Right atrium auricular region (tissue), 2 donors: ENCODE data around the gene PALLD. TPM values are rescaled to one million over a fixed set of nuclear protein-coding genes. Genes with fewer than 3 reads are reported as not detected.

Experiments
- DNase-seq: peaks from one replicate; pipeline ENCODE4 v3.0.0-alpha.2; 2019; ENCODE audit warnings: low spot score
- H3K27ac ChIP-seq, 2 donors: fragments of 200-600 bp; sonication (generic); 1 replicate in 1 of 2; 2 replicates in 1 of 2; pipeline ENCODE4 v1.5.1; 2016 to 2019
- H3K27me3 ChIP-seq, 2 donors: fragments of 200-600 bp; sonication (generic); one replicate each; pipeline versions ENCODE4 v1.5.1 to v1.6.0; 2017 to 2019
- H3K36me3 ChIP-seq: fragments of 200-600 bp; sonication (generic); one replicate; pipeline ENCODE4 v1.5.1; 2016
- H3K4me1 ChIP-seq, 2 donors: fragments of 200-600 bp; sonication (generic); one replicate each; pipeline versions ENCODE4 v1.5.1 to v1.6.0; 2017 to 2019
- H3K4me3 ChIP-seq, 2 donors: fragments of 200-600 bp; sonication (generic); 1 replicate in 1 of 2; 2 replicates in 1 of 2; pipeline ENCODE4 v1.5.1; 2017 to 2019; ENCODE audit warnings: mild to moderate bottlenecking in 1 of 2, moderate library complexity in 1 of 2
- H3K9me3 ChIP-seq, 2 donors: fragments of 200-600 bp; sonication (generic); one replicate each; pipeline ENCODE4 v1.5.1; 2019
- CTCF ChIP-seq, 2 donors: fragments of 200-600 bp; sonication (generic); IDR thresholded peaks; one replicate each; pipeline ENCODE4 v1.5.1; 2019; ENCODE audit warnings: antibody characterized with exemption in 2 of 2
- total RNA-seq, 2 donors: library from RNA; depleted of rRNA; stranded (reverse); fragments of >200 nt; gene quantifications; one replicate each; pipeline ENCODE4 v1.1.0, GENCODE V29; 2016

The PALLD gene
- total RNA-seq, 2 donors from 2014 or later, result 764 to 782 TPM

DNA sequence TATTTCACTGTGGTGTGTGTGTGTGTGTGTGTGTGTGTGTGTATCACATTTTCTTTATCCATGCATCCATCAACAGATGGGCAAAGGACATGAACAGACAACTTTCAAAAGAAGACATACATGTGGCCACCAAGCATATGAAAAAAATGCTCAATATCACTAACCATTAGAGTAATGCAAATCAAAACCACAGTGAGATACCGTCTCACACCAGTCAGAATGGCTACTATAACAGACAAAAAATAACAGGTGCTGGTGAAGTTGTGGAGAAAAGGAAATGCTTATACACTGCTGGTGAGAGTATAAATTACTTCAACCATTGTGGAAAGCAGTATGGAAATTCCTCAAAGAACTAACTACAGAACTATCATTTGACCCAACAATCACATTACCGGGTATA is 83.4 kb downstream of the PALLD start:
- H3K4me1 ChIP-seq, result no peaks in the 10 kb centered on the region
- DNase-seq, result no peak
- no peak for TF ChIP-seq CTCF (IDR thresholded peaks at IDR 0.05)
- no peak overlapping the region for H3K4me3 ChIP-seq
- no peaks in the 10 kb centered on the region for H3K27me3 ChIP-seq
- no peaks in the 10 kb centered on the region for H3K36me3 ChIP-seq
- no peak overlapping the region for H3K27ac ChIP-seq
- no peaks in the 10 kb centered on the region for H3K9me3 ChIP-seq

DNA sequence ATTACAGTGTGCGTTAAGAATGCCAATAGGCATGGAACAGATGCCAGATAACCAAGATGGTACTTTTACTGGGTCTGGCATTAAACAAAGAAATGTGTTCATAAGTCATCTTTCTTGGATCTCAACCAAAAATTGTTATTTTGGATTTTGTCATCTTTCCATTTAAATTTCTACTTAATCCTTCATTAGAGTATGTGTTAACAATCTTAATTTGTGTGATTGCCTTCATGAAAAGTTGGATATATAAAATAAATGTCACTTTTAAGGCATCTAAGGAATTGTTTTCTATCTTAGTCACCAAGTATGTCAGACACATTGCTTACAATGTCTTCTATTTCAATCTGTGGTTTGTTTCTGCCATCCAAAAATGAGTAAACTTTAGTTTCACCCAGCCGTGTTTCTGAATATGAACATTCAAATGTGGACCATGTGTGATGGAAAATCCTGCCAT is 87.5 kb downstream of the PALLD start:
- TF ChIP-seq CTCF (IDR thresholded peaks at IDR 0.05), result no peak
- Histone ChIP-seq H3K27ac (no peak overlapping the region), H3K36me3 (no peaks in the 10 kb centered on the region), H3K4me3 (no peak overlapping the region), H3K9me3 (no peaks in the 10 kb centered on the region), H3K27me3 (no peaks in the 10 kb centered on the region), H3K4me1 (peaks cover 0 to 41% of the 10 kb centered on the region in 2 donors)
- no peak for DNase-seq

DNA sequence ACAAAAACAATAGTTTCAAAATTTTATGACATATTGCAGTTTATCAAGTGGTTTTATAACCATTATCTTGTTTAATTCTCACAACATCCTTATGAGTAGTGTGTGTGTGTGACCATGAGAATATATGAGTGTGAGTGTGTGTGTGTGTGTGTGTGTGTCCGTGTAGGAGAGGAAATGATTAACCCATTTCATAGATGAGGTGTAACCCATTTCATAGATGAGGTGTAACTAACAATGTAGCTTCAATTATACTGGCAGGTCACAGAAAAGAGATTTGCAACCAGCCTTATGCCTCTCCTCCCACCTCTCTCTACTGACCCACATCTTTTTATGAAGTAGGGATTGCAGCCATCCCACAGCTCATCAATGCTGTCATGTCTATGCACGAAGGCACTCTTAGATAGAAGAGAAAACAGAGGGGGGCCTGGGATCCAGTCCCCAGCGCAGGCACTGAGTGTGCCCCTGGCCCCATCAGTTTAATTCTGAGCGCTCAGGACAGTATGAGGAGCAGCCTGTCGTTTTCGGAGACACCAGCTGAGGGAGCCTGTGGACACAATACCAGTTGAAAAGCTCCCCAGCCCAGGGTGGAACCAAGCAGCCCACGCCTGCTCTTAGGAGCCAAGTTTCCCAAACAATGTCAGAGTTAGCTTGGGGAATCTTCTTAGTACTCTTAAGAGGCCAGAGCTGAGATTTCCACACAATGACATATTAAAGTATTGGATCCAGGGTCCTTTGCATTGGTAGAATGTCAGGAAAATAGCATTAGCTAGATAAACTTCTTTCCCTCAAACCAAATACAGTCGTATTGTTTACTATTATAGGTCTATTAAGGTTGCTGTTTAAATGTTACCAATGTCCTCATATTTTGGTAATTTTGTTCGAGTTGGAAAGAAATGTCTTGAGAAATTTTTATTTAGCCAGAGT is 88.6 kb downstream of the PALLD start:
- peak; percentile 90 for DNase-seq
- H3K27me3 ChIP-seq, result no peaks in the 10 kb centered on the region
- no peaks in the 10 kb centered on the region for H3K36me3 ChIP-seq
- TF ChIP-seq CTCF (IDR thresholded peaks at IDR 0.05), result peak in 1 of 2 donors; percentile 82
- no peaks in the 10 kb centered on the region for H3K9me3 ChIP-seq
- no peak overlapping the region for H3K4me3 ChIP-seq
- peaks cover 0 to 41% of the 10 kb centered on the region in 2 donors for H3K4me1 ChIP-seq
- peak overlapping the region in 1 of 2 donors; percentile 23 for H3K27ac ChIP-seq

DNA sequence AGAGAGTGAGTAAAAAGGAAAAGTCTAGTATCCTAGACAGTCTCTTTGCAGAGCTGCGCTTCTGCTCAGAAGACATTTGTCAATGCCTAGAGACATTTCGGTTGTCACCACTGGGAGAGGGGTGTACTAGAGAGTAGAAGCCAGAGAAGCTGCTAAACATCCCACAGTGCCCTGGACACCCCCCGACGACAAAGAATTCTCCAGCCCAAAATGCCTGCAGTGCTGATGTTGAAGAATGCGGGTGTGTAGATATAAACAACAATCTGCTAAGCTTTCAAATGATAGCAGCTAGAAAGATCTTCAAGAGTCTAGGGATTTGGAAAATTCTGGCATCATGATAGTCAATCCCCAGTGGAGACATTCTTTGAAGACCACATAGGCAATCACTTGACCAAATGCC is 90.1 kb downstream of the PALLD start:
- Histone ChIP-seq H3K27me3 (no peaks in the 10 kb centered on the region), H3K27ac (peak overlapping the region; percentile 66 to 75), H3K36me3 (no peaks in the 10 kb centered on the region), H3K4me1 (peaks cover 0 to 41% of the 10 kb centered on the region in 2 donors), H3K9me3 (no peaks in the 10 kb centered on the region), H3K4me3 (no peak overlapping the region)
- no peak for TF ChIP-seq CTCF (IDR thresholded peaks at IDR 0.05)
- DNase-seq, result no peak

DNA sequence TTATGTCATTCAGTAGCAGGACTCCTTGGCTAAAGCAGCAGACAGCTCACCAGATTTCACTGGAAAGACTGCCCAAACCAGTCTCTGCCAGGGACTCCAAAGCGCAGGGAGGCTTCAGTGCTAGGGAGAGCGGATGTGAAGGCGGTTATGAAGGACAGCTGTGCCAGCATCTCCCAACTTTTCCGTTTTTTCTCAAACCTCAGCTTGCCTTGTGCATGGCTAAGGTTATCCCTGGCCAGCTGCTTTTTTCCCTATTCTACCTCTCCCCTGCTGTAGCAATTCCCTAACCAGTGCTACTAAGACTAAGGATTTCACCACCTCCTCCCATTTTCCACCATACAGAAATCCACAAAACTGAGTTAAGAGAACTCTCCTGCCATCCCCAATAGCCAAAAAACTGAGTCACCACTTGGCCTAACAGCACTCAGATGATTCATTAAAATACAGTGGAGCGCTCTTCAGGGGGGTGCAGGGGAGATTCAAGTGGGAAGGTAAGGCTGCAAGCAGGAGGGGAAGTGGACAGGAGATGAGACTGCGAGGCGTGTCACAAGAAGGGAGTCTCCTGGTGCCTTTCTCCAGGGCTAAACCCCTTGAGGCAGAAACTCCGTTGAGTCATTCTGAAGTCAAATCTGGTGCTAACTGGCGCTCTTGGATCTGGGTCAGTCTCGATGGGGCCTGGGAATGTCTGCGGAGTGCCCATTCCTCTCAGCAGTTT is 90.7 kb downstream of the PALLD start:
- H3K27ac ChIP-seq, result peak overlapping the region; percentile 66 to 75
- H3K27me3 ChIP-seq, result no peaks in the 10 kb centered on the region
- no peak for TF ChIP-seq CTCF (IDR thresholded peaks at IDR 0.05)
- H3K4me3 ChIP-seq, result no peak overlapping the region
- H3K36me3 ChIP-seq, result no peaks in the 10 kb centered on the region
- no peak for DNase-seq
- no peaks in the 10 kb centered on the region for H3K9me3 ChIP-seq
- H3K4me1 ChIP-seq, result peaks cover 0 to 41% of the 10 kb centered on the region in 2 donors
